Right renal cortex interstitium (tissue), 3 donors: Measurements from ENCODE around the gene OAT. TPM values are rescaled to one million over a fixed set of nuclear protein-coding genes. Genes with fewer than 3 reads are reported as not detected.
A peak's percentile ranks its signal among the peaks of the same experiment; 100 is the strongest.
"Not testable (repeated sequence)": the region's sequence is repeated elsewhere in the genome, so short reads cannot be mapped to it uniquely, and the experiment has no call there.

Source experiments
- DNase-seq, 3 donors: peaks; one replicate each; pipeline ENCODE4 v3.0.0-alpha.2; 2013; ENCODE audit warnings: low read depth in 3 of 3, low spot score in 2 of 3
- polyA plus RNA-seq, 3 donors: library from polyadenylated mRNA; unstranded; fragments of 120-200 nt; gene quantifications; one replicate each; pipeline ENCODE4 v1.2.1, GENCODE V29; 2013; ENCODE audit not compliant: insufficient read length in 3 of 3

The OAT gene
- polyA plus RNA-seq, 3 donors = 93.1 to 99.6 (median 98.6) TPM

DNA sequence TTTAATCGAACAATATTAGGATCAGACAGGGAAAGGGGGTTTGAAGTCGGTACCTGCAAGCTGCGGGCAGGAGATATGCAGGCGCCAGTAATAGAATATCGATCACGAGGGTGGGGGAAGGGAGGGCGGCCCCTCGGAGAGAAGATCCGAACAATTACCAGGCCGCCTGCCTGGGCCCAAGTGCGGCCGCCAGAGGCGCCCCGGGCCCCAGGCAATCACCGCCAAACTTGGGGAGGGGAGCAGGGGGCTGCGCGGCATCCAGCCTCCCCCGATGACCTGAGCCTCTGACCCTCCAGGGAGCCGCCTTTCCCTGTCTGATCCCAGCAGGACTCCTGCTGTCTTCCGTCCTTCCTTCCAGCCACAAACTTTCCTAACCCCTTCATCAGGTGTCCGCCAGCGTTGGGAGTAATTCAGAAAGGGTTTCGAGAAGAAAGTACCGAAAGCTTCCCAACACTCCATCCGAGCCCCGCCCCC is 30.0 kb upstream of the OAT start:
- DNase-seq = no peak

DNA sequence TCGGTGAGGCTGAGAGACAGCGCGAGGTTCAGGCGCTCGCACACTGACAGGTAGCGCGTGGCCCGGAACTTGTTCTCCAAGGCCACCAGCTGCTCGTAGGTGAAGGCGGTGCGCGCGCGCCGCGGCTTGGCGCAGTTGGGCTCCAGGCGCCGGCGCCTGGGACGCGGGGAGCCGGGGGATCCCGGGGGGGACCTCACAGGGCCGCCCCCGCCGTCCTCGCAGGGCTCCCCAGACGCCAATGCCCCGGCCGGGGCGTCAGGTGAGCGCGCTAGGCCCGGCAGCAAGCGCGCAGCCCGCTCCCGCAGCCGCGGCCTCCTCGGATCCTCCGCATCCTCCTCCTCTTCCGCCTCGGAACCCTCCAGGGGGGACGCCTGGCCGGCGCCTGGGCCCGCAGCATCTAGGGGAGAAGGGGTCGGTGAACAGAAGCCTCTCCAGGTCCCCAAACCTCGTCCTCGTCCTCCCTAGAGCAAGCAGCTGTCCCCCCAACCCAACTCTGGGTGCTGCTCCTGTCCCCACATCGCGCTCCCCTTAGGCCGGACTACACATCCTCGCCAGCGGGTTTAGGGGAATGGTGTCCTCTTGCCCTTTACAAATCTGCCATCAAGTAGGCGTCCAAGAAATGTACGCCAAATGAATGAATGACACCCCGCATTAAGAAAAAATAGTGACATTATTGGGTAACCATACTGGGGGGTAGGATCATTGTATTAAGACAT is 29.2 kb upstream of the OAT start:
- DNase-seq = no peak

DNA sequence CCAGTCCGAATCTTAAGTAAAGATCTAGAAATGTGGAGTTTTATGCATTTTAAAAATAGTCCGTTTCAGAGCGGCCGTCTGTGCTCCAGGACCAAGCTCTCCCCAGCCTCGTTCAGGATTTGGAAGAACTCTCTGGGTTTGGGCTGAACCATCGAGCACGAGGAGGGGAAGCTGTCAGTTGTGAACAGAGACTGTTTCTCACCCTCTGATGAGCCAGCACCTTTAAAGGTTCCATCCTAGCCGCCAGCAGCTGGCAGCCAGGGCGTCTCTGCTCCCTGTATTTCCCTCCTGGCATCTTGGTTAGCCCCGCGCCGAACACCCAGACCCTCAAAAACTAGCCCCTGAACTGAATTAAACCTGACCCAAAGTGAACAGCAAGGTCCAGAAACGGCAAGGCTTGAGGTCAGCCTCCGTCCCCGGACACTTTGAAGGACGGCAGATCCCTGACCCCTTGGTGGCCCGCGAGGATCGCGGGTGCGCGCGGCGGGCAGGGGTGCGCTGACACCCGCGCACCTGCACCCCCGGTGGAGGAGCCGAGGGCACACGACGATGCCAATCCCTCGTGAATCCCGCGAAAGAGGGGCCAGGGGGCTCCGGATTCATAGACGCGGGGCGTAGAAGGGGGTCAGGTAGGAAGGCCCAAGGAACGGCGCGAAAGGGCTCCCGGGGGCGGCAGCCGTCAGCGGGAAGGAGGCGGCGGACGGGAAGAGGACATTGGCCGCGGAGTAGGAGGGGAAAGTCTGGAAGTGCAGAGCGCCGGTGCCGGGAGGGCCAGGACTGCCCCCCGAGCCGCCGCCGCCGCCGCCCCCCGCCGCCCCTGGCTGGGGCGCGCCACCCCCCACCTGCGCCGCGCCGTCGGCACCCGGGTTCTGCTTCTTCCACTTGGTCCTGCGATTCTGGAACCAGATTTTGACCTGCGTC is 28.4 kb upstream of the OAT start:
- no peak for DNase-seq

DNA sequence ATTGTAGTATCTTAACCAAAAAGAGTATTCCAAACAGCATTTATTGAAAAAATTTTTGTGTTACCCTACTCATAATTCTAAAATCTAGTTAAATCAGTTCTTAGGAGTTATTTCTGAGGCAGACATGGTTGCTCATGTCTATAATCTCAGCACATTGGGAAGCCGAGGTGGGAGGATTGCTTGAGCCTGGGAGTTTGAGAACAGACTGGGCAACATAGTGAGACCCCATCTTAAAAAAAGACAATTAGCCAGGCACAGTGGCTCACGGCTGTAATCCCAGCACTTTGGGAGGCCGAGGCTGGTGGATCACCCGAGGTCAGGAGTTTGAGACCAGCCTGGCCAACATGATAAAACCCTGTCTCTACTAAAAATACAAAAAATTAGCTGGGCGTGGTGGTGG is 23.0 kb upstream of the OAT start:
- not testable (repeated sequence) for DNase-seq

DNA sequence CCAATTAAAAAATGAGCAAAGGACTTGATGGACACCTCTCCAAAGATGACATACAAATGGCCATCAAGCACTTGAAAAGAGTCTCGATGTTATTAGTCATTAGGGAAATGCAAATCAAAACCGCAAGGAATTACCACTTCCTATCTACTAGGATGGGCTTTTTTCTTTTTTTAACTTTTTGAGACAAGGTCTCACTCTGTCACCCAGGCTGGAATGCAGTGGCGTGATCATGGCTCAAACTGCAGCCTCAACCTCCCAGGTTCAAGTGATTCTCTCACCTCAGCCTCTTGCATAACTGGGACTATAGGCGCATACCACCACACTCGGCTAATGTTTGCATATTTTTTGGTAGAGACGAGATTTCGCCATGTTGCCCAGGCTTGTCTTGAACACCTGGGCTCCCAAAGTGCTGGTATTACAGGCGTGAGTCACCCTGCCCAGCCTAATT is 17.5 kb upstream of the OAT start:
- DNase-seq = no peak

DNA sequence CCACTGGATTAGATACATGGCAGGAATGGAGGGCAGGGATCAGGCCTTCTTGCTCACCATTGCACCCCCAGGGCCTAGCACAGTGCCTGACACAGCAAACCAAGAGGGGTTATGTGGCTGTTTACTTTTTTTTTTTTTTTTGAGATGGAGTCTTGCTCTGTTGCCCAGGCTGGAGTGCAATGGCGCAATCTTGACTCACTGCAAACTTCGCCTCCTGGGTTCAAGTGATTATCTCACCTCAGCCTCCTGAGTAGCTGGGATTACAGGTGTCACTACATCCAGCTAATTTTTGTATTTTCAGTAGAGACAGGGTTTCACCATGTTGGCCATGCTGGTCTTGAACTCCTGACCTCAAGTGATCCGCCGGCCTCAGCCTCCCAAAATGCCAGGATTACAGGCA is 17.0 kb upstream of the OAT start:
- DNase-seq = not testable (repeated sequence)

DNA sequence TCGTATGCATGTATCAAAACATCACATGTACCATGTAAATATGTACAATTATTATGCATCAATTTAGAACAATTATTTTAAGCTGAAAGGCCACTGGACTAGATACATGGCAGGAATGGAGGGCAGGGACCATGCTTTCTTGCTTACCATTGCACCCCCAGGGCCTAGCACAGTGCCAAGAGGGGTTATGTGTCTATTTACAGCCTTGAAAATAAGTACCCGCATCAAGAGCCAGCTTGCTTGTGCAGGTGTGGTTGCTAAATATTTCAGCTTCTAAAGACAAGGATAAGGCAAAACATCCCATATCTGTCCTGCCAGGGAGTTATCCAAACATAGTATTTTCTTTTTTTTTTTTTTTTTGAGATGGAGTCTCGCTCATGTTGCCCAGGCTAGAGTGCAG is 14.7 kb upstream of the OAT start:
- DNase-seq = no peak

DNA sequence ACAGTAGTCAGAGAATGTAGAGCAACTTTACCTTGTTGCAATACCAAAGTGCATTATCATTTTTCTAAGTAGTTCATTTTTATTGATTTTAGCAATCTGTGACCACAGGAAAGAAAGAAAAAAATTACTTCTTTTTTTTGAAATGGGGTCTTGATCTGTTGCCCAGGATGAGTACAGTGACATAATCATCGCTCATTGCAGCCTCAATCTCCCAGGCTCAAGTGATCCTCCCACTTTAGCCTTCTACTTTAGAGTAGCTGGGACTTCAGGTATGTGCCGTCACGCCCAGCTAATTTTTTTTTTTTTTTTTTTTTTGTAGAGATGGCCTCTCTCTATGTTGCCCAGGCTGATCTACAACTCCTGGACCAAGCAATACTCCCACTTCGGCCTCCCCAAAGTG is 11.4 kb upstream of the OAT start:
- no peak for DNase-seq

DNA sequence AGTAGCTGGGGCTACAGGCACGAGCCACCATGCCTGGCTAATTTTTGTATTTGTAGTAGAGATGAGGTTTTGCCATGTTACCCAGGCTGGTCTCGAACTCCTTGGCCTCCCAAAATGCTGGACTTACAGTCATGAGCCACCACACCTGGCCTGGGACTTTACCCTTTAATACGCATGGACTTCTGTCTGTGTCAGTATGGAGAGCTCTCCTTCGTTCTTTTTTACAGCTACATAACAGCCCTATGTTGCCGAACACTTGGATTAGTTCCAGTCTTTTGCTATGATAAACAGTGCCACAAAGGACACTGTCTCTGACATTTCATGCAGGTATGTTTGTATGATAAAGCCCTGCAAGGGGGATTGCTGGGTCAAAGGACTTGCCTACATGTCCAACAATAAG is 10.9 kb upstream of the OAT start:
- no peak for DNase-seq

DNA sequence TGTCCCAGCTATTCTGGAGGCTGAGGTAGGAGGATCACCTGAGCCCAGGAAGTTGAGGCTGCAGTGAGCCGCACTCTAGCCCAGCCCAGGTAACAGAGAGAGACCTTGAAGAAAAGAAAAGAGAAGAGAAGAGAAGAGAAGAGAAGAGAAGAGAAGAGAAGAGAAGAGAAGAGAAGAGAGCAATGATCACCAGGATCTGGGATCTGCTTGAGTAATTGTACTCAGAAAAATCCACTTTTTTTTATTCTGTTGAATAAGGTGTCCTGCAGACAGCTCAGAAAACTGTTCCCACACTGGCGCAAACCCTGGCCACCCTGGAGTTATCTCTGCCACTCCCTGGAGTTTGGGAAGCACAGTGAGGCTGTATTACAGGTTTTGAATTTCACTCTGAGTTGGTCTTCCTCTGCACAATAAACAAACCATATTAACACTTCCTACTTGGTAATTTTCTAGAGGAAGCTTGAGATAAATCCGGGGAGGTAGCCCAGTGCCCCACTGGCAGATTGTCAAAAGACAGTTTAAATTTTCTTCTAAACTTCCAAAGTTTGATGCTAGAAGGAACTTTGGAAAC is 9.6 kb upstream of the OAT start:
- no peak for DNase-seq

DNA sequence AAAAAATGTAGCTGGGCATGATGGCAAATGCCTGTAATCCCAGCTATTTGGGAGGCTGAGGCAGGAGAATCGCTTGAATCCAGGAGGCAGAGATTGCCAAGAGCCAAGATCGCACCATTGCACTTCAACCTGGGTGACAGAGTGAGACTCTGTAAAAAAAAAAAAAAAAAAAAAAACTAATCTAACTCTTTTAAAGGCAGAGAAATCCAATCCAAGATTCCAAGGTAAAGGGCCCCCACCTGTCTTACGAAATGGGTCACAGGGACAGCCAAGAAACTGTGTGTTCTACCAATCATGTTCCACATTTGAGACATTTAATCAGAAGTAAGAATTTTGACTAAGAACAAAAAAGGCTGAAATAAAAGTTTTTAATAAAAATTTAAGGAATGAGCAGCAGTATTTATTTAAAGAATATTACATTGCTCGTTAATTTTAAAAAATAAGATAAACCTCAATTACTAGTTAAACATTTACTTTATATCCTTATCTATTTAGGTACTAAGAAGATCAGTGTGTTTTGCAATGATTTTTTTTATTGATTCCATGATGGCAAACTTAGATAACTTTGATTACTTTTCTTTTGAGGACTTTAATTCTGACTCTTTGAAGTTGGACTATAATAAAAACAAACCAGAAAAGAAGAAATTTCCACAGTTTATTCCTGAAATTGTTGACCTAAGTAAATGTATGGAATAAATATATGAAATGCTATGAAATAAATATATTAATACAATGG is 6.7 kb upstream of the OAT start:
- DNase-seq = no peak

DNA sequence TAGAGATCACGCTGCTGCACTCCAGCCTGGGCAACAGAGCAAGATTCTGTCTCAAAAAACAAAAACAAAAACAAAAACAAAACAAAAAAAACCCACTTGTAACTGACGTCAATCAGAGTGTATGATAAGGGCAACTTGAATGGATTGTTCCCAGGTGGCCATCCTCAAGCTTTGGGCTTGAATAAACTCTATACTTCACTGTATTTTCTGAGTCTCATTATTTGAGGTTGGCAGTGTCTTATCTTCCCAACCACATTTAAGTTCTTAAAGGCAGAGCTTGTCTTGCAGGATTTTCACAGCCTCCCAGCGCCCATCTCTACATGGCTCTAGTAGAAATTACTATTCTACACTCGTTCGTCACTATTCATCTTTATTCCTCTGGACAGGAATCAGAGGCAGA is 5.1 kb upstream of the OAT start:
- DNase-seq = no peak

DNA sequence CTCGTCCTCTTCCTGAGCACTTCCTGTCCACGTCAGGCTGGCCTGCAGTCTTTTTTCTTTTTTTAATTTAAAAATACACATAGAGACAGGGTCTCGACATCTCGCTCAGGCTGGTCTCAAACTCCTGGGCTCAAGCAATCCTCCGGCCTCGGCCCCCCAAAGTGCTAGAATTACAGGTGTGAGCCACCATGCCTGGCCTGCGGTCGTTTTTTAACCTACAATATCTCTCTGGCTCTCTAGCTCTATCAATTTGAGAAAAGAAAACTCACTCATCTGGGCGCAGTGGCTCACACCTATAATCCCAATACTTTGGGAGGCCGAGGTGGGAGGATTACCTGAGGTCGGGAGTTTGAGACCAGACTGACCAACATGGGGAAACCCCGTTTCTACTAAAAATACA is 4.0 kb upstream of the OAT start:
- no peak for DNase-seq

DNA sequence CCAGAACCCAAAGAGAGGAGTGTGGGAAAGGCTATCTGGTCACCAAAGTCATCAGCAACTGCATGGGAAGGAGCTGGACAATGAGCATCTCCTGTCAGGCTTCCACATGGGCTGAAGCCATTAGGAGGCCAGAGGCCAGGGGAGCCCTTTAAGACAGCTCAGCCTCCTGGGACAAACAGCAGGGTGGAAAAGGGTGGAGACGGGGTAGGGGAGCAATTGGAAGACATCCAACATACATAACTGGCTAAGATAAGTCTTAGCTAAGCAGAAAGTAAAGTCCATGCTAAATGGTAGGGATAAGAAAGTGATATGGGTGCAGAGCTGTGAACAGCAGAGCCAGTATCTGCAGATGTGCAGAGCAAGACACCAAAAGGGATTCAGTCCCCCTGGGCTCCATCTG is 1.5 kb upstream of the OAT start:
- no peak for DNase-seq

DNA sequence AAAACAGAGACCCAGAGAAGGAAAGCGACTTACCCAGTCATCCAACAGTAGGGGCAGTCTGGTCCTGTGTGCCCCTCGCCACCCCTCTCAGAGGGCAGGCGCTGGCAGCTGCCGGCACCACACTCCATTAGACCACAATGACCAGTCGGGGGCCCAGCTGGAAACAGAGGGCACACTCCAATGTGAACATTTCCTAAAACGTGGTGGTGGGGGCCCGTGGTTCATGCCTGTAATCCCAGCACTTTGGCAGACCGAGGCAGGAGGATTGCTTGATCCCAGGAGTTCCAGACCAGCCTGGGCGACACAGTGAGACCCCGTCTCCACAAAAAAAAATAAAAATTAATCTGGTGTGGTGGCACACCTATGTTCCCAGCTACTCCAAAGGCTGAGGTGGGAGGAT is 912 bp upstream of the OAT start:
- DNase-seq = no peak

DNA sequence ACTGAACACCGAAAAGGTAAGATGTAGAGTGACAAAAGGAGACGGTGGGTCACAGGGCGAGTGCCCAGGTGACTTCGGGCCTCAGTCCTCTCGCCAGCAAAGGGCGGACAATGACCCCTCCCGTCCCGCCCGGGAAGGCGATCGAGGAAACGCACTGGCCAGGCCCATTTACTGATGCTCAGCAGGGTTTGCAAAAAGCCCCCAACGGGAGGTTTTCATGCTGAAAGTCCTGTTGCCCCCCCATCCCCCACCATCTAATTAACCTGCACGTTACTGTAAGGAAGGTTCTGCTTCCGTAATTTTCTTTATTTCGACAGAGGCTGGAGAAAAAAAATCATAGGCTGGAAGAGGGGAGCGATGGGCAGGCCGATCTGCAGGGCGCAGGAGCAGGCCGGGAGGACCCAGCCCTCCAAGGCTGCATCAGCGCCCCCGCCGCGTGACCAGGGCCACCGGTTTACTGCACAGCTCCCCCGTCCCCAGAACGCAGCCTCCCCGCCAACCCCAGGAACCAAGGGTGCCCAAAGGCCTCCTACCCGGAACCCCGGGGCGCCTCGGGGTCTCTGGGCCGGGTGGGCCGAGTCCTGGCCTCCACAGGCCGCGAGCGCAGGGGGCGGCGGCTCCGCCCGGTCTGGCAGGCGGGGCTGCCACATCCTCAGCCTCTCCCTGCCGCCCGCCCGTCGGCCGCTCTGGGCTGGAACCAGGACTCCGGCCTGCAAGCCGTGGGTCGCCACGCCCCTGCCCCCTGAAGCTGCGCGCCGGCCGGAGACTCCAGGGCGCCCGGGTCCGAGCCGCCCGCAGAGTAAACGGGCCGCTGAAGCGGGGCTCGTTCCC is 613 bp downstream of the OAT start:
- peak; percentile 29 to 45 (median 39) for DNase-seq

DNA sequence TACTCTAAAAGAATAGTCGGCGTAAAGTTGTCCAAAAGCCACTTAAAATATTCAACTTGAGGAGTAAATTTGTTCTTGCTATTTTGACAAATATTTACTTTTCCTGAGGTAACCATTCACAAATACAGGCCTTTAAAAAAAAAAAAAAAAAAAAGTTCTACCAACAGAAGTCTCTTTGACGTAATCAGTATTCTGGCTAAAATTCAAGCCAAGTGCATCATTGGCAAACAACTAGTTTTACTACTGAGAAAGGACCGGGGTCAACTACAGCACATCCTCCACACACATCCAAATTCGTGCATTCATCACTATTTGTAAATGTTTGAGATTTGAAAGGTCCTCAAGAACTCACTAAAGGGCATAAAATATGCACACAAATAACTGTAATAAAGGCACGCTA is 2.0 kb downstream of the OAT start:
- no peak for DNase-seq

DNA sequence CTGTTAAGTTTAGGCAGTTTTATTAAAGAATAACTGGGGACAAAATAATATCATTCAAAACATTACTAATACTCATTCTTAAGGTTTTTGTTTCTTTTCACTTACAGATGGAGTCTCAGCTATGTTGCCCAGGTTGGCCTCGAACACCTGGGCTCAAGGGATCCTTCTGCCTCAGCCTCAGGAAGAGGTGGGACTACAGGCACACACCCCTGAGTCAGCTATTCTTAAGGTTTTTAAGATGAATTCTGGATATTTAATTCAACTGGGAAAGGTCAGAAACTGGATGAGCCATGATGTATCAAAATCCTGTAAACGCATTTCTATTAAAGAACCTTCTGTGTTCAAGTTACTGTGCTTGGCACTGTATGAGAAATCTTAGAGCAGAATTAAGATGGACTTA is 3.5 kb downstream of the OAT start:
- no peak for DNase-seq

DNA sequence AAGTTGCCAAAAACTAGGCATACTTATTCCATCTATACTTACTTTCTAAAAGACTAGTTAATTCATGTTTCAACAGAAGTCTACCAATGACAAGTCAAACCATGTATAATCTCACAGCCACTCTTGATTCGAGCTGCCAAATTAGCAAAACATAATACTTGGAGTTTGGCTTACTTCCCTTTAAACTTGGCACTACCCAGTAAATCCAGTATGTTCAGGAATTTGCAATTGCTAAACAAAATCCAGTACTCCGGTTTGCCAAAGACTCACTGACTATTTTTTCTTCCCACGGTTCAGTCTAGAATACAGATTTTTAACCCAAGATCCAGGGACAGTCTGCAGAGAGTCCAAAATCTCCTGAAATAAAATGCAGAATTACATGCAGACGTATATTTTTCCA is 4.6 kb downstream of the OAT start:
- no peak for DNase-seq

DNA sequence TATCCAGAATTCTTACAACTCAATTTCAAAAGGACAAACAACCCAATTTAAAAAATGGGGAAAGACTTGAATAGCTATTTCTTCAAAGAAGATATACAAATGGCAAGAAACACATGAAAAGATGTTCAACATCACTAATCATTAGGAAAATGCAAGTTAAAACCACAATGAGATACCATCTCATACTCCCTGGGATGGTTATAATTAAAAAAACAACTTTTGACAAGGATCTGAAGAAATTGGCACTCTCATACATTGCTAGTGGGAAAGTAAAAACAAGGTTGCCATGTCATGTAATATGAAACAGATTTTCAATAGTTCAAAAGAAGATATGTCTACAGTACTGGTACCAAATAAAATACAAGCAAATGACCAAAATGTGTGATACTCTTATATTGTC is 9.0 kb downstream of the OAT start:
- DNase-seq = no peak
